Transverse colon (tissue), 4 donors: ENCODE measurements around the gene KLRC1. TPM values are rescaled to one million over a fixed set of nuclear protein-coding genes. Genes with fewer than 3 reads are reported as not detected.

Experiments
- DNase-seq: peaks from one replicate; pipeline ENCODE4 v3.0.0-alpha.2; 2019
- H3K27ac ChIP-seq, 4 donors: fragments of 200-600 bp; sonication (generic); 2 replicates each; pipeline ENCODE4 v1.5.1; 2016 to 2018; ENCODE audit warnings: inconsistent platforms in 4 of 4
- H3K27me3 ChIP-seq: fragments of 200-600 bp; sonication (generic); 2 replicates; pipeline ENCODE4 v1.5.1; 2017; ENCODE audit warnings: inconsistent platforms
- H3K36me3 ChIP-seq, 4 donors: fragments of 200-600 bp; sonication (generic); 2 replicates each; pipeline ENCODE4 v1.5.1; 2017 to 2019; ENCODE audit warnings: inconsistent platforms in 4 of 4
- H3K4me1 ChIP-seq, 4 donors: fragments of 200-600 bp; sonication (generic); 2 replicates each; pipeline ENCODE4 v1.5.1; 2017 to 2020; ENCODE audit warnings: inconsistent platforms in 4 of 4
- H3K4me3 ChIP-seq, 4 donors: fragments of 200-600 bp; sonication (generic); 1 replicate in 1 of 4; 2 replicates in 3 of 4; pipeline versions ENCODE4 v1.5.1 to v1.6.1; 2017 to 2019; ENCODE audit warnings: inconsistent platforms in 4 of 4
- H3K9me3 ChIP-seq, 2 donors: fragments of 200-600 bp; sonication (generic); 2 replicates each; pipeline ENCODE4 v1.5.1; 2017 to 2019; ENCODE audit warnings: inconsistent platforms in 2 of 2
- CTCF ChIP-seq, 5 experiments: fragments of 200-600 bp in 3 of 5; fragments of 450-650 bp in 2 of 5; sonication (generic) in 3 of 5; IDR thresholded peaks; 1 replicate in 2 of 5; 2 replicates in 3 of 5; pipeline ENCODE4 v1.5.1; 2016 to 2017; ENCODE audit warnings: antibody characterized with exemption in 5 of 5, inconsistent platforms in 3 of 5, mild to moderate bottlenecking in 2 of 5, moderate library complexity in 1 of 5
- EP300 ChIP-seq: sonication (generic); formaldehyde crosslinking; IDR thresholded peaks from one replicate; pipeline ENCODE4 v1.6.1; 2017; ENCODE audit warnings: antibody characterized with exemption, low read depth
- POLR2A ChIP-seq: fragments of 450-650 bp; IDR thresholded peaks from one replicate; pipeline ENCODE4 v1.6.1; 2016; ENCODE audit warnings: antibody characterized with exemption, mild to moderate bottlenecking, moderate library complexity
- POLR2AphosphoS5 ChIP-seq, 3 donors: sonication (generic); formaldehyde crosslinking; IDR thresholded peaks; one replicate each; pipeline ENCODE4 v1.6.1; 2016; ENCODE audit warnings: antibody characterized with exemption in 3 of 3
- WGBS, 2 donors: methylation state at CpG; one replicate each; pipeline ENCODE4 v1.1.5; 2018; ENCODE audit warnings: low coverage in 1 of 2; 5-methylcytosine and 5-hydroxymethylcytosine counted together
- in situ Hi-C, 4 donors: fragments of 200-750 bp; cut with MboI; loops; one replicate each; pipeline versions ENCODE4 v1.15.0 to v1.15.1; 2017; ENCODE audit warnings: low sequenced_read_pairs in 3 of 4, low pct_ligation_motif_present in 1 of 4, low pct_unique_long_range_greater_than_20kb in 1 of 4
- intact Hi-C: fragments of 100-400 bp; cut with DNase I; formaldehyde crosslinking; loops from one replicate; pipeline ENCODE4 v1.15.1; 2023; ENCODE audit warnings: low total_unique reads
- total RNA-seq, 4 donors: library from RNA; depleted of rRNA; stranded (reverse); fragments of >200 nt; gene quantifications; one replicate each; pipeline ENCODE4 v1.1.0, GENCODE V29; 2016

KLRC1 gene
- 1 to 10 TPM in 2 of 4 donors, not detected in 2; 1.4 to 2.6 TPM for total RNA-seq

- Histone ChIP-seq H3K27me3 (no peaks in the 10 kb centered on the region), H3K27ac (no peak within 1 kb of the TSS), H3K4me1 (peaks cover 0 to 4% (median 0%) of the 10 kb centered on the region in 4 donors), H3K9me3 (peaks cover 0 to 4% of the 10 kb centered on the region in 2 donors), H3K36me3 (no peaks in the 10 kb centered on the region), H3K4me3 (no peak within 1 kb of the TSS)
- TF ChIP-seq POLR2A (no peak), EP300 (no peak), POLR2AphosphoS5 (IDR thresholded peaks at IDR 0.05) (no peak), CTCF (IDR thresholded peaks at IDR 0.05) (no peak)
- DNase-seq, result no peak
- WGBS, 2 donors, result 31 to 32% methylated on average over 2 of the region's 2 CpGs
- in situ Hi-C loops (no loop called here), intact Hi-C loops (no loop called here)
Observed at GRCh38 chr12:10453156-10453555, at the start of gene KLRC1. Gene KLRC1 (minus strand): TSS chr12:10453377. CDS start chr12:10451156, 2,221 bp downstream.

- 48 to 50% methylated on average over 3 of the region's 3 CpGs for WGBS, 2 donors
- Histone ChIP-seq H3K4me3 (no peak overlapping the region), H3K27ac (no peak overlapping the region), H3K36me3 (no peaks in the 10 kb centered on the region), H3K27me3 (no peaks in the 10 kb centered on the region), H3K4me1 (no peaks in the 10 kb centered on the region), H3K9me3 (no peaks in the 10 kb centered on the region)
- peak in 1 of 5 experiments; percentile 9 for TF ChIP-seq CTCF (IDR thresholded peaks at IDR 0.05)
- TF ChIP-seq EP300, result no peak
- in situ Hi-C loops (no loop called here), intact Hi-C loops (no loop called here)
- no peak for DNase-seq
Observed at GRCh38 chr12:10501030-10501429, 47.9 kb upstream of the KLRC1 start.

- H3K27me3 ChIP-seq, result no peaks in the 10 kb centered on the region
- no peaks in the 10 kb centered on the region for H3K9me3 ChIP-seq
- WGBS, 2 donors, result 8 to 36% methylated on average over 1 of the region's 1 CpG
- no peak overlapping the region for H3K27ac ChIP-seq
- DNase-seq, result no peak
- H3K36me3 ChIP-seq, result no peaks in the 10 kb centered on the region
- H3K4me1 ChIP-seq, result no peaks in the 10 kb centered on the region
- intact Hi-C loops (no loop called here), in situ Hi-C loops (no loop called here)
- no peak overlapping the region for H3K4me3 ChIP-seq
- TF ChIP-seq CTCF (IDR thresholded peaks at IDR 0.05) (no peak), POLR2A (no peak), POLR2AphosphoS5 (IDR thresholded peaks at IDR 0.05) (no peak), EP300 (no peak)
Observed at GRCh38 chr12:10498042-10498441, 44.9 kb upstream of the KLRC1 start.

GRCh38 chr12:10497602-10498001 lies 44.4 kb upstream of the KLRC1 start:
- TF ChIP-seq POLR2AphosphoS5 (IDR thresholded peaks at IDR 0.05) (no peak), CTCF (IDR thresholded peaks at IDR 0.05) (no peak), EP300 (no peak), POLR2A (no peak)
- Histone ChIP-seq H3K36me3 (no peaks in the 10 kb centered on the region), H3K27ac (no peak overlapping the region), H3K4me3 (no peak overlapping the region), H3K27me3 (no peaks in the 10 kb centered on the region), H3K4me1 (no peaks in the 10 kb centered on the region), H3K9me3 (no peaks in the 10 kb centered on the region)
- 14 to 24% methylated on average over 2 of the region's 2 CpGs for WGBS, 2 donors
- intact Hi-C loops (no loop called here), in situ Hi-C loops (no loop called here)
- no peak for DNase-seq
